Measurements from ENCODE around the gene TTBK2. TPM values are rescaled to one million over a fixed set of nuclear protein-coding genes. Genes with fewer than 3 reads are reported as not detected.
A peak's percentile ranks its signal among the peaks of the same experiment; 100 is the strongest.
"Not testable (repeated sequence)": the region's sequence is repeated elsewhere in the genome, so short reads cannot be mapped to it uniquely, and the experiment has no call there.

TTBK2 gene
- 28.0 TPM for total RNA-seq
- long read RNA-seq, full-length matches to known transcripts = 1 of 15 reads
- long read RNA-seq, partial matches to known transcripts = 1 of 15 reads
- long read RNA-seq, other reads (novel, unspliced or antisense) = 13 of 15 reads

GRCh38 chr15:42920519-42921341, at the start of gene TTBK2:
TSS of gene TTBK2 (minus strand) at chr15:42920778. CDS start at chr15:42878617, 42,161 bp downstream.
- intact Hi-C loops (cut with DNase I) = loop anchor here (2.0 kb wide), 2 partner anchors 120 to 184 kb away; partner anchors contain the start of gene CDAN1
- peak; percentile 99 for DNase-seq (ENCODE audit: low spot score)

GRCh38 chr15:42964476-42964875, 43.9 kb upstream of the TTBK2 start:
- intact Hi-C loops (cut with DNase I) = no loop called here
- DNase-seq (ENCODE audit: low spot score) = no peak

GRCh38 chr15:42955518-42955917, 34.9 kb upstream of the TTBK2 start:
- DNase-seq (ENCODE audit: low spot score) = no peak
- intact Hi-C loops (cut with DNase I) = no loop called here

GRCh38 chr15:42954291-42954690, 33.7 kb upstream of the TTBK2 start:
- DNase-seq (ENCODE audit: low spot score) = no peak
- intact Hi-C loops (cut with DNase I) = no loop called here

- DNase-seq (ENCODE audit: low spot score); intact Hi-C loops (cut with DNase I): not testable (repeated sequence)
These were observed 28.3 kb upstream of the TTBK2 start for GRCh38 chr15:42948898-42949297.

- no peak for DNase-seq (ENCODE audit: low spot score)
- intact Hi-C loops (cut with DNase I) = no loop called here
These were observed 19.9 kb upstream of the TTBK2 start for GRCh38 chr15:42940527-42940926.

- no peak for DNase-seq (ENCODE audit: low spot score)
- intact Hi-C loops (cut with DNase I) = no loop called here
These were observed 19.3 kb upstream of the TTBK2 start for GRCh38 chr15:42939841-42940240.

GRCh38 chr15:42937143-42937542, 16.6 kb upstream of the TTBK2 start:
- intact Hi-C loops (cut with DNase I) = no loop called here
- DNase-seq (ENCODE audit: low spot score) = no peak

- intact Hi-C loops (cut with DNase I) = no loop called here
- no peak for DNase-seq (ENCODE audit: low spot score)
These were observed 13.5 kb upstream of the TTBK2 start for GRCh38 chr15:42933886-42934667.

- intact Hi-C loops (cut with DNase I) = no loop called here
- no peak for DNase-seq (ENCODE audit: low spot score)
These were observed 12.4 kb upstream of the TTBK2 start for GRCh38 chr15:42932833-42933515.

- intact Hi-C loops (cut with DNase I) = no loop called here
- no peak for DNase-seq (ENCODE audit: low spot score)
These were observed 11.3 kb upstream of the TTBK2 start for GRCh38 chr15:42931702-42932486.

- intact Hi-C loops (cut with DNase I) = no loop called here
- no peak for DNase-seq (ENCODE audit: low spot score)
These were observed 8.8 kb upstream of the TTBK2 start for GRCh38 chr15:42929306-42929848.

GRCh38 chr15:42921342-42921731, 759 bp upstream of the TTBK2 start:
- DNase-seq (ENCODE audit: low spot score) = no peak
- intact Hi-C loops (cut with DNase I) = loop anchor here (2.0 kb wide), 2 partner anchors 121 to 185 kb away; partner anchors contain the start of gene CDAN1

- DNase-seq (ENCODE audit: low spot score) = peak; percentile 76
These were observed 619 bp downstream of the TTBK2 start for GRCh38 chr15:42919799-42920518.

GRCh38 chr15:42919308-42919707, 1.3 kb downstream of the TTBK2 start:
- no peak for DNase-seq (ENCODE audit: low spot score)
- intact Hi-C loops (cut with DNase I) = no loop called here

More at GRCh38 chr15:42919799-42920518, 619 bp downstream of the TTBK2 start:
- intact Hi-C loops (cut with DNase I) = loop anchor here (2.0 kb wide), 2 partner anchors 119 to 183 kb away; partner anchors contain the start of gene CDAN1

GRCh38 chr15:42918047-42918446, 2.5 kb downstream of the TTBK2 start:
- intact Hi-C loops (cut with DNase I) = no loop called here
- no peak for DNase-seq (ENCODE audit: low spot score)

GRCh38 chr15:42915654-42916315, 4.8 kb downstream of the TTBK2 start:
- intact Hi-C loops (cut with DNase I) = no loop called here
- DNase-seq (ENCODE audit: low spot score) = no peak
